ENCODE data around the gene DGKQ.
"Not testable (repeated sequence)": the region's sequence is repeated elsewhere in the genome, so short reads cannot be mapped to it uniquely, and the experiment has no call there.

DGKQ gene

DNA sequence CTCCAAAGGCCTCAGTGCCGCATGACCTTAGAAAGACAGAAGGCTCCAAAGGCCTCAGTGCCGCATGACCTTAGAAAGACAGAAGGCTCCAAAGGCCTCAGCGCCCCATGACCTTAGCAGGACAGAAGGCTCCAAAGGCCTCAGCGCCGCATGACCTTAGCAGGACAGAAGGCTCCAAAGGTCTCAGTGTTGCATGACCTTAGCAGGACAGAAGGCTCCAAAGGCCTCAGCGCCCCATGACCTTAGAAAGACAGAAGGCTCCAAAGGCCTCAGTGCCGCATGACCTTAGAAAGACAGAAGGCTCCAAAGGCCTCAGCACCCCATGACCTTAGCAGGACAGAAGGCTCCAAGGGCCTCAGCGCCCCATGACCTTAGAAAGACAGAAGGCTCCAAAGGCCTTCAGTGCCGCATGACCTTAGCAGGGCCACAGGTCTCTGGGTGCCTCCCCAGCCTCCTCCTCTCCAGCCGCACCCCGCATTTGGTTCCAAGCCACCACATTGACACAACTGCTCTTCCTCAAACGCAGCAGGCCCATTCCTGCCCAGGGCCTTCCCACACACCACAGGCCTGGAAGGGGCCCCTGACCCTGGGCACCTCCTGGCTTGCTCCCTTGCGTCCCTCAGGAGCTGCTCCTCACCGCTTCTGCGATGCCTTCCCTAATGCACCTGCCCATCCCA lies 54.2 kb downstream of the DGKQ start:
- DNase-seq = not testable (repeated sequence)

DNA sequence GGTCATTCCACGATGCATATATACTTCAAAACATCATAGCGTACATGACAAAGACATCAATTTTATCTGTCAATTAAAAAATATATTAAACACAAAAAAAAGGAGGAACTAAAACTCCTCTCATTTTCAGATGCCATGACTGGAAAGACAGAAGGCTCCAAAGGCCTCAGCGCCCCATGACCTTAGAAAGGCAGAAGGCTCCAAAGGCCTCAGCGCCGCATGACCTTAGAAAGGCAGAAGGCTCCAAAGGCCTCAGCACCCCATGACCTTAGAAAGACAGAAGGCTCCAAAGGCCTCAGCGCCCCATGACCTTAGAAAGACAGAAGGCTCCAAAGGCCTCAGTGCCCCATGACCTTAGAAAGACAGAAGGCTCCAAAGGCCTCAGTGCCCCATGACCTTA lies 54.8 kb downstream of the DGKQ start:
- DNase-seq = not testable (repeated sequence)

DNA sequence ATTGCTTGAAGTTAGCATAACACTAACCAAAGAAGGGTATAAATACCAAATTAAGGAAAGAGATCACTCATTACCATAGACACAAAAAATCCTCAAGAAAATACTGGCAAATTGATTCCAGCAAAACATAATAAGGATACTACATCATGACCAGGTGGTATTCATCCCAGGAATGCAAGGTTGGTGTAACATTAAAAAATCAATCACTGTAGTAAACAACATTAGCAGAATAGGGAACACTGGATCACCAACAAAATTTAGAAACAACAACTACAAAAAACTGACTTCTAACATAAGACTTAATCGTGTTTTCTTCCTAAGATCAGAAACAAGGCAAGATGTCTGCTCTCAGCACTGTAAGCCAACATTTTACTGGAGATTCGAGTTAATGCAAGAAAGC lies 55.4 kb downstream of the DGKQ start:
- no peak for DNase-seq

DNA sequence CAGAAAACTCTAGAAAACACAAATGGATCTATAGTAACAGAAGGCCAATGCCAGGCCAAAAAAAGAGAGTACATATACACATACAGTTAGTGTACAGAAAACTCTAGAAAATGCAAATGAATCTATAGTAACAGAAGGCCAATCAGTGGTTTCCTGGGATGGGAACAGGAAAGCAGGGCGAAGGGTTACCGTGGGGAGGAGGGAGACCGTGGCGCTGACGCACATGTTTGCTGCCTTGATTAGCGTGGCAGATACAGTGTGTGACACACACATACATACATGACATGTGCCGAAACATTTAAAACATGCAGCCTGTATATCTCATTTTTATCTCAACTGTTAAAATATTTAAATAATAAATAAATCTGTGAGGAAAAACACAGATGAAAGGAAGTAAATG lies 55.9 kb downstream of the DGKQ start:
- DNase-seq = no peak

DNA sequence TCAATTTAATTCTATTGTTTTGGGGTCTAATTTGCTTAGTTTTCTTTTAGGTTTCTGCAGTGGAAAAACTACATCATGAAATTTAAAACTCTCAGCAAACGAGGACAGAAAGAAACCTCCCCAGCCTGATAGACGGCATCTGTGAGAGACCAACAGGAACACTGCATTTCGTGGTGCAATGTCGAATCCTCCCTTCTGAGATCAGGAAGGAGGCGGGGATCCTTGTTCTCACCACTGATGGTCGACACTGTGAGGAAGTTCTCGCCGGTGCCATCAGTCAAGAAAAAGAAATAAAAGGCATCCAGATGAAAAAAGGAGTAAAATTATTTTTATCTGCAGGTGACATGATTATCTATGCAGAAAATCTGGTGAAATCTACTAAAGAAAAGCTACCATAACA lies 57.8 kb downstream of the DGKQ start:
- no peak for DNase-seq

DNA sequence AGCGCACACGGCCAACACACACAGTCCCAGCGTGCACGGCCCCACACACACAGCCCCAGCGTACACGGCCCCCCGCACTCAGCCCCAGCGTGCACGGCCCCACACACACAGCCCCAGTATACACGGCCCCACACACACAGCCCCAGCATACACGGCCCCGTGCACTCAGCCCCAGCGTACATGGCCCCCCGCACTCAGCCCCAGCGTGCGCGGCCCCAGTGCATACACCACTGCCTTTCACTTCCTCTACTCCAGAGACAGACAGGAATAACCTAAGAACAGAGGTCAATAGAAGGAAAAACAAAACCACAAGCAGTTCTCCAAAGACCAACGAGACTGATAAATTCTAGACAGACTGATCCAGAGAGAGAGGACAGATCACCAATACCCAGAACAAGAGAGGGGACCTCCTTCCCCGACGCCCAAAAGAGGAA lies 58.3 kb downstream of the DGKQ start:
- no peak for DNase-seq

DNA sequence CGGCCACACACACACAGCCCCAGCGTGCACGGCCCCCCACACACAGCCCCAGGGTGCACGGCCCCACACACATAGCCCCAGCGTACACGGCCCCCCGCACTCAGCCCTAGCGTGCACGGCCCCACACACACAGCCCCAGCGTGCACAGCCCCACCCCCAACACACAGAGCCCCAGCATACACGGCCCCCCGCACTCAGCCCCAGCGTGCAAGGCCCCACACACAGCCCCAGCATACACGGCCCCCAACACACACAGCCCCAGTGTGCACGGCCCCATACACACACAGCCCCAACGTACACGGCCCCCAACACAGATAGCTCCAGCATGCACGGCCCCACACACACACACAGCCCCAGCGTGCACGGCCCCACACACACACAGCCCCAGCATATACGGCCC lies 58.8 kb downstream of the DGKQ start:
- DNase-seq = no peak

DNA sequence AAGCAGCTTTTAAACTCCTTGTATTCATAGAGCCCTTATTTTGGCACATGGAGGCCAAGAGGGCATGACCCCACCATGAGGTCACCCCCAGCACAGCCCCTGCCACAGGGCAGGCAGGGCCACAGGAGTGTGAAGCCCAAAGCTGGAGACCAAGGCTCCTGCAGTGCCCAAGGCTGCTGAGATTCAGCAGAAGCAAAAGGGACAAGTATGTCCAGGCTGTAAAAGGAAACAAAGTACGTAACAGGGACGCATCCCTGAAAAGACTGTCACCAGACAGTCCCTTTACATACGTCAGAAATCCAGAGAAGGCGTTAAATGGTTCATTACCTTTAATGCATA lies 60.1 kb downstream of the DGKQ start:
- DNase-seq = no peak

DNA sequence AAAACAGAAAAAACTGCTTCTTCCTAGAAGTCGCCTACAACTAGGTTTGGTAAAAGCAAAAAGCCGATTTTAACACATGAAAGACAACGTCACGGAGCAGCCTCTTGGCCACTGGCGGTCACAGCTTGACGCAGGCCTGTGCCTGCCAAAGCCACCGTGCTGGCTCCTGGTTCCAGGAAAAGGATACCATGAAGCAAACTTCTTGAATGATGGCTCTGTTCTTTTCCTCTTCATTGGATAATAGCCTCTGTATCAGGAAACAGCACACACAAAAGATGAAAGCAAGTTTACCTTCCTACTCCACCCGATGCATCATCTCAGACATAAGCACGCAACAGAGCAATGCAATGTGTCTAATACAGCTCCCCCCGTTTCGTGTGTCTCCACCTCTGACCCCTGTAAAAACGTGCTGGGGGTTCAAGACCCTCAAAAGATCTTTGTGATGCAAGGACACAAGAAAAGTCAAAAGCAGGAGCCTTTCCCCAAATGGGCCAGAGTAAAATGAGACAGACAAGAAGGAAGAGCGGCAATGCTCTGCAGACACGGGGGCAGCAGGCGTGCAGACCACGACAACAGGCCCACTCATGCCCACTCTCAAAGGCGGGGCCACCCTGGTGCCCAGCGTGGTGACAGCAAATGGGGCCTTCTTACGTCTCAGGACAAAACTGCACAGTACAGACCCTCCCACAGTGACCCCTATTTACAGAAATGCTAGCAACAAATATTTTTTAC lies 60.7 kb downstream of the DGKQ start:
- DNase-seq = no peak

DNA sequence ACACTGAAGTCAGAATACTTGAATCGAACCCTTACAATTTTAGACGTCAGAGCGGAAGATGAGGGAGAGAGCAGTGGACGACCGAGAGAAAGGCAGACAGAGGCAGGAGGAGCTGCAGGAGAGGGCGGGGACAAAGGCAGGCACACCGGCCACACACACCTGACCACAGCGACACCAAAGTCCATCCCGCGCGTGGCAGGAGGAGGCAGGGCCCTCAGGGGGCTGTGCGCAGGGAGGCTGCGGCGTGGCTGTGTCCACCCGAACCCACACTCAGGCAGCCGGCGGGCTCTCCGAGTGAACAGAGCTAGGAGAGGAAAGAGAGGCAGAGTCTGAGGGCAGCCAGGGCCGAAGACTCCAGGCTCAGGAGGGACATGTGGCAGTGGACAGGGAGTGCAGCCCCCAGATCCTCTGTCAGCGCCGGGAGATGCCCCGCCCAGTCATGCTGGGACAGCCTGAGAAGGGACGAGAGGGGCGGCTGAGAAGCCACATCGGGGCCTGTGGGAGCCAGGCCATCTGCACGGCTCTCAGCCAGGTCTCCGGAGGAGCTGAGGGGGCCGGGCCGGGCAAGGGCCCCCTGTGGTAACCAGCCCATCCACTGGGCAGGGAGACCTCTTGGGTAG lies 61.4 kb downstream of the DGKQ start:
- no peak for DNase-seq

DNA sequence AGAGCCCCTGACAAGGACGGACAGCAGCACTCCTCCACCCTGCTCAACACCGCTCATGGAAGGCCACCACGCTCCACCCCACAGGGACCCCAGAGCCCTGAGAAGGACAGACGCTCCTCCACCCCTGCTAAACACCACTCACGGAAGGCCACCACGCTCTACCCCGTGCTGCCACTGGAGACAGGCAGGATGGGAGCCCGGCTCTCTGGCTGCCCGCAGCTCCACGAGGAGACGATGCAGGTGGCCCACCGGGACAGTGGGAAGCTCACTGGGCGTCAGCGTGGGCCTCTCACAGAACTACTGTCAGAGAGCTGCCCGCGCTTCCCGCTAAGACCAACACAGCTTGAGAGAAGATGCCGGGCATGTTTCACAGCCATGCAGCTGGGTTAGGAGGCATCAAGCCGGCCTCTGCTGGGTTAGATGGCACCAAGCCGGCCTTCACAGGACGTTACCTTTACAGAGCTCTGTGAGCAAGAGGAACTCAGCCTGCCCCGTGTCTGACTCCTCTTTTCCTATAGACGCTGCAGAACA lies 62.1 kb downstream of the DGKQ start:
- no peak for DNase-seq

DNA sequence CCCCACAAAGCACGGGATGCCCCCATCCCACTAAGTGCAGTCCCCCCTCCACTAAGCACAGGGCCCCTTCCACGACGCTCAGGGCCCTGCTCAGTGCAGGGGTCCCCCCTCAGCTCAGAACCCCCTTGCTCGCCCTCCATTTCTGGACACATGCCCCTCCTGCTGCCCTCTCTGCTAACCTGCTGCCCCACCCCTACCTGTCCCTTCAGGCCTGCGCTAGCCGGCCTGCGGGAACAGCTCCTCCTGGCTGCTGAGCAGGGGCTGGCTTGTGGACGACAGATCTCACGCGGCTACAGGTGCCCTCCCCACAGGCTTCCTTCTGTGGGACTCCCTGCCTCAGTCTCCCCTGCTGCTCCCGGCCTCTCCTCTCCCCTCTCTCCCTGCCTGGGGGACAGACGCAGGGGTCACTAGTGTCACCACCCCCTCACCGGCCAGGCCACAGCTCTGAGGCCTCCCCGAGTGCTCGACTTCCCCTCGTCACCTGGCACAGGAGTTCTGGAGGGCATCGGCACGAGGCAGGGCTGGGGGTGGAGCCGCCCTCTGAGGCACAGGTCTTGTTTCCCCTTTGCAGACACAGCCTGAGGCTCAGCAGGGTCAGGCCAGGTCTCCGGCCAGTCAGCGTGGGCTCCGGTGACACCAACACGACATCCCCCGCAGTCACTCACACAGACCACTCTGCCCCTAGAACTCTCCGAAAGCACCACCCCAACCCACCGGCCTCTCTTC lies 62.8 kb downstream of the DGKQ start:
- DNase-seq = no peak

DNA sequence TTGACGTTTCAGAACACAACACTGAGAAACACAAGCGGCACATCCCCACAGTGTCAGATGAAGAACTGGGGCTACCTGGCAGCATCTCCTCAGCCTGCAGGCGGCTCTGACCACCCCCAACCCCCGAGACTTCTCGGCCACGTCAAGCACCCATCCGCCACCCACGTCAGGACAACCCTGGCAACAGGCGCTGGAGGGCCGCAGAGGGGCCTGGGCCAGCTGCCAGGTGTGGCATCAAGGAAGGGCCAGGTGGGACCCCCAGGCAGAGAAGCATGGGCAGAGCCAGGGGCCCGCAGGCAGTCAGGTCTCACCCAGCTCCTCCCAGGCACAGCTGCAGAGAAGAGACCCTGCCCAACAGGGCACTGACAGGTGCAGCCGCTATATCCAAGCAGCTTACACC lies 63.5 kb downstream of the DGKQ start:
- no peak for DNase-seq

DNA sequence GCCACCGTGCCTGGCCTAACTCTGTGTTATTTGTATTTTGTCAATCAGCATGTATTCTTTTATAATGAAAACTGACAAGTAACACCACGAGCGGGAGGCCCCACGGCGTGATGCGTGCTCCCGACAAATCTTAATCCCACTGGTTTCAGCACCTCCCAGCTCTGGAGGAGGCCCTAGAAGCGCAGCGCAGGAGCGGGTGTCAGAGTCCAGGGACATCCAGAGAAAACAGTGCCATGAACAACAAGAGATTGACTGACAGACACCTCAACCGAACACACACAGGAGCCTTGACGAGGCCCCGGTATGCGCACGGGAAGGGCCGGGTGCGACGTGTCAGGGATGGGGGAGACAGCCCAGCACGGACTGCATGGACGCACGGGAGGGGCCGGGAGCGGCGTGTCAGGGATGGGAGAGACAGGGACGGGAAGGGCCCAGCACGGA lies 64.2 kb downstream of the DGKQ start:
- no peak for DNase-seq

Data from NCI-H1694 treated with DMSO at 0.1 percent for 48 hours (cell line).